Suprapubic skin (tissue), 4 donors: ENCODE results near the gene C2CD5. TPM values are rescaled to one million over a fixed set of nuclear protein-coding genes. Genes with fewer than 3 reads are reported as not detected.
"Not testable (repeated sequence)": the region's sequence is repeated elsewhere in the genome, so short reads cannot be mapped to it uniquely, and the experiment has no call there.

Experiments
- DNase-seq, 2 donors: peaks; one replicate each; pipeline ENCODE4 v3.0.0-alpha.2; 2019; ENCODE audit warnings: low spot score in 2 of 2
- H3K27ac ChIP-seq: fragments of 200-600 bp; sonication (generic); one replicate; pipeline ENCODE4 v1.5.1; 2019
- H3K27me3 ChIP-seq: fragments of 200-600 bp; sonication (generic); one replicate; pipeline ENCODE4 v1.5.1; 2019
- H3K36me3 ChIP-seq: fragments of 200-600 bp; sonication (generic); one replicate; pipeline ENCODE4 v1.5.1; 2019
- H3K4me1 ChIP-seq: fragments of 200-600 bp; sonication (generic); one replicate; pipeline ENCODE4 v1.5.1; 2019
- H3K4me3 ChIP-seq: fragments of 200-600 bp; sonication (generic); one replicate; pipeline ENCODE4 v1.5.1; 2019; ENCODE audit warnings: mild to moderate bottlenecking
- H3K9me3 ChIP-seq: fragments of 200-600 bp; sonication (generic); one replicate; pipeline ENCODE4 v1.5.1; 2019
- CTCF ChIP-seq, 2 donors: fragments of 200-600 bp in 1 of 2; fragments of 450-650 bp in 1 of 2; sonication (generic) in 1 of 2; IDR thresholded peaks; one replicate each; pipeline ENCODE4 v1.5.1; 2016 to 2019; ENCODE audit warnings: antibody characterized with exemption in 2 of 2, mild to moderate bottlenecking in 1 of 2, moderate library complexity in 1 of 2
- EP300 ChIP-seq: sonication (generic); formaldehyde crosslinking; IDR thresholded peaks from one replicate; pipeline ENCODE4 v1.6.1; 2017; ENCODE audit warnings: antibody characterized with exemption
- POLR2A ChIP-seq, 2 donors: fragments of 450-650 bp; IDR thresholded peaks; one replicate each; pipeline ENCODE4 v1.6.1; 2017; ENCODE audit warnings: antibody characterized with exemption in 2 of 2, mild to moderate bottlenecking in 2 of 2, moderate library complexity in 2 of 2
- POLR2AphosphoS5 ChIP-seq, 3 donors: sonication (generic); formaldehyde crosslinking; IDR thresholded peaks; one replicate each; pipeline ENCODE4 v1.6.1; 2017; ENCODE audit warnings: antibody characterized with exemption in 3 of 3
- WGBS: methylation state at CpG from one replicate; pipeline ENCODE4 v1.1.5; 2018; 5-methylcytosine and 5-hydroxymethylcytosine counted together
- total RNA-seq, 4 donors: library from RNA; depleted of rRNA; stranded (reverse); fragments of >200 nt; gene quantifications; one replicate each; pipeline ENCODE4 v1.1.0, GENCODE V29; 2016

Gene C2CD5
- total RNA-seq, 4 donors from 2014 or later = 23.1 to 39.2 (median 27.7) TPM

GRCh38 chr12:22562036-22563028 is 18.0 kb upstream of the C2CD5 start:
- no peak for DNase-seq
- Histone ChIP-seq H3K4me1 (no peaks in the 10 kb centered on the region), H3K27ac (no peak overlapping the region), H3K36me3 (no peaks in the 10 kb centered on the region), H3K27me3 (no peaks in the 10 kb centered on the region), H3K4me3 (no peak overlapping the region), H3K9me3 (no peaks in the 10 kb centered on the region)
- TF ChIP-seq EP300 = no peak
- TF ChIP-seq CTCF (IDR thresholded peaks at IDR 0.05) = no peak
- no peak for TF ChIP-seq POLR2AphosphoS5 (IDR thresholded peaks at IDR 0.05)
- no peak for TF ChIP-seq POLR2A (IDR thresholded peaks at IDR 0.05)
- whole genome bisulfite sequencing = 53% methylated on average over 4 of the region's 4 CpGs

GRCh38 chr12:22554750-22555149 is 10.4 kb upstream of the C2CD5 start:
- not testable (repeated sequence) for H3K27ac ChIP-seq, H3K4me1 ChIP-seq, H3K4me3 ChIP-seq, H3K27me3 ChIP-seq, DNase-seq, H3K36me3 ChIP-seq
- 84% methylated on average over 4 of the region's 4 CpGs for WGBS
- peaks cover 11% of the 10 kb centered on the region for H3K9me3 ChIP-seq

DNA sequence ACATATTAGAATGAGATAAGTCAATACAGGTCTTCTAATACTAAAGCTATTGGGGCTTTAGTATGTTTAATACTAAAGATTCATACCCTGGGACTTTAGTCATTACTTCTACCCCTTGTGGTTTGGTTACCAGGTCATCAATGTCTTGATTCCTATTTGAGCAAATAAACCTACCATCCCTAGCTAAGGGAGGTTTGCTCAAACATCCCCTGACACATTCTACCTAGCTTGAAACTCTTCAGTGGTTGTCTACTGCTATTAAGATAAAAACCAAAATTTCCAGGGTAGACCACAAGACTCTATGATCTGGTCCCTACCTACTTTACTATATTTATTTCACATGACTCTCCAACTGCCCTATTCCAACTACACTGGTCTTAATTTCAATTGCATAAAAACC is 7.3 kb upstream of the C2CD5 start:
- H3K27ac ChIP-seq = no peak overlapping the region
- no peak overlapping the region for H3K4me3 ChIP-seq
- no peaks in the 10 kb centered on the region for H3K4me1 ChIP-seq
- H3K36me3 ChIP-seq = no peaks in the 10 kb centered on the region
- DNase-seq = no peak
- peaks cover 11% of the 10 kb centered on the region for H3K9me3 ChIP-seq
- TF ChIP-seq POLR2A (IDR thresholded peaks at IDR 0.05) = no peak
- TF ChIP-seq EP300 = no peak
- TF ChIP-seq POLR2AphosphoS5 (IDR thresholded peaks at IDR 0.05) = no peak
- no peak for TF ChIP-seq CTCF (IDR thresholded peaks at IDR 0.05)
- H3K27me3 ChIP-seq = peaks cover 4% of the 10 kb centered on the region

GRCh38 chr12:22545255-22545654 is 913 bp upstream of the C2CD5 start:
- Histone ChIP-seq H3K4me3 (peak overlapping the region; percentile 95), H3K9me3 (no peaks in the 10 kb centered on the region), H3K27me3 (no peaks in the 10 kb centered on the region), H3K36me3 (no peaks in the 10 kb centered on the region), H3K4me1 (peaks cover 31% of the 10 kb centered on the region), H3K27ac (no peak overlapping the region)
- no peak for DNase-seq
- TF ChIP-seq POLR2AphosphoS5 (IDR thresholded peaks at IDR 0.05) (no peak), POLR2A (IDR thresholded peaks at IDR 0.05) (no peak), EP300 (no peak), CTCF (IDR thresholded peaks at IDR 0.05) (no peak)
- WGBS = 95% methylated on average over 6 of the region's 6 CpGs

DNA sequence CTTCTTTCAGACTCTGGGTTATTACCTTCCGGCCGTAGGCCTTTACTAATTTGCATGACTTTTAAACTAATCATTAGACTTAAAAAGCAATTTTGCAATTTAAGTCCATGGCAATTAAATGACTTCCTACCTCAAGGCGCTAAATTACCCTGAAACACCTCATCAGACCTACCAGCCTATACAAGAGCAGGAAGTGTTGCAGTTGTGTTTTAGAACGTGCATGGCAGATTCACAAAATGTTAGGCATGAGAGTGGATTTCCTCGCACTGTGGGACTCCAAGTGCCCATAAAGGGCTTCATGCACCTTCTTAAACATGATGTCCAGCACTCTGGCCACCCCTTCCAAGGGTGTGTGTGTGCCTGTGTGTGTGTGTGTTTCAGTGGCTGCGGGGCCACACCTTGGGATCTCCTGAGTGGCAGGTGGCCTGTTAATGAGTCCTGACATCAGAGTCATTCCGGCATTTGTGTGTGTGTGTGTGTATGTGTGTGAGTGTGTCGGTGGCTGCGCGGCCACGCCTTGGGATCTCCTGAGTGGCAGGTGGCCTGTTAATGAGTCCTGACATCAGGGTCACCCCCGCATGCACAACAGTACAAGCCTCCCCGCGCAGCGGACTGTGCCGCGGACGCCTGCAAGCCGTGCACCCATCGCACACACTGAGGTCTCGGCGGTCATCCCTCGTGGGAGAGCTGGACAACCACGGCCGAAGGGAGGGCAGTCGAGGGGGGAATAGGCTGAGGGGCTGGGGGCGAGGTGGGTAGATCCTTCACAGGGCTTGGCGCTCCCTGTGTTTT is 900 bp downstream of the C2CD5 start:
- Histone ChIP-seq H3K9me3 (no peaks in the 10 kb centered on the region), H3K36me3 (no peaks in the 10 kb centered on the region), H3K27ac (peak overlapping the region; percentile 97), H3K4me1 (peaks cover 31% of the 10 kb centered on the region), H3K27me3 (no peaks in the 10 kb centered on the region), H3K4me3 (peak overlapping the region; percentile 95)
- peak in 1 of 2 donors; percentile 83 for DNase-seq
- 24% methylated on average over 5 of the region's 28 CpGs for WGBS
- no peak for TF ChIP-seq CTCF (IDR thresholded peaks at IDR 0.05)
- TF ChIP-seq EP300 = no peak
- TF ChIP-seq POLR2AphosphoS5 (IDR thresholded peaks at IDR 0.05) = no peak
